Muscle of back (tissue), 11 donors: ENCODE measurements around the gene TXNDC5. TPM values are rescaled to one million over a fixed set of nuclear protein-coding genes. Genes with fewer than 3 reads are reported as not detected.
A peak's percentile ranks its signal among the peaks of the same experiment; 100 is the strongest.

Experiments used
- DNase-seq, 3 donors: peaks; one replicate each; pipeline versions ENCODE4 v3.0.0 to v3.0.0-alpha.2; 2013
- polyA plus RNA-seq, 10 donors: library from polyadenylated mRNA; unstranded; fragments of 120-200 nt; gene quantifications; one replicate each; pipeline ENCODE4 v1.2.1, GENCODE V29; 2013; ENCODE audit not compliant: insufficient read length in 10 of 10

TXNDC5 gene
- polyA plus RNA-seq, 10 donors, result 98.9 to 176 (median 123) TPM

GRCh38 chr6:7868926-7869325, 41.7 kb downstream of the TXNDC5 start:
- DNase-seq, result no peak

GRCh38 chr6:7866526-7866925, 44.1 kb downstream of the TXNDC5 start:
- DNase-seq, result no peak

GRCh38 chr6:7865781-7866180, 44.8 kb downstream of the TXNDC5 start:
- peak; percentile 15 to 30 (median 18) for DNase-seq

GRCh38 chr6:7859591-7859990, 51.0 kb downstream of the TXNDC5 start:
- DNase-seq, result no peak

GRCh38 chr6:7851780-7852179, 58.8 kb downstream of the TXNDC5 start:
- DNase-seq, result no peak

GRCh38 chr6:7848229-7848628, 62.4 kb downstream of the TXNDC5 start:
- no peak for DNase-seq

GRCh38 chr6:7846966-7847818, 63.4 kb downstream of the TXNDC5 start:
- peak in 2 of 3 donors; percentile 11 to 32 for DNase-seq

- no peak for DNase-seq
Observed at GRCh38 chr6:7841781-7842468, 68.7 kb downstream of the TXNDC5 start.

GRCh38 chr6:7836371-7837026, 74.1 kb downstream of the TXNDC5 start:
- DNase-seq, result no peak

GRCh38 chr6:7833751-7834070, 76.9 kb downstream of the TXNDC5 start:
- DNase-seq, result peak in 1 of 3 donors; percentile 4

- no peak for DNase-seq
Observed at GRCh38 chr6:7832904-7833750, 77.5 kb downstream of the TXNDC5 start.

Other genes with a start within 250 kb of the TXNDC5 start
- 1 to 10 TPM in 9 of 10 donors, under 1 TPM in 1; 0.87 to 2.6 (median 1.5) TPM for gene BMP6, start 184.7 kb downstream of the TXNDC5 start, polyA plus RNA-seq
- 10 to 100 TPM; 12.1 to 16.9 (median 13.2) TPM for gene BLOC1S5, start 153.6 kb upstream of the TXNDC5 start, polyA plus RNA-seq
- gene EEF1E1, start 191.8 kb upstream of the TXNDC5 start, polyA plus RNA-seq, result 10 to 100 TPM; 18.4 to 28.7 (median 22.5) TPM